HEK293 (cell line): ENCODE results near the gene DOK1.

Experiments
- GLI2 ChIP-seq: fragments of 450-650 bp; formaldehyde crosslinking; IDR thresholded peaks from 2 replicates; pipeline ENCODE4; 2017; ENCODE audit warnings: missing biosample characterization, missing genetic modification characterization, low read depth, borderline replicate concordance
- PBX3 ChIP-seq: sonication (generic); formaldehyde crosslinking; IDR thresholded peaks from 2 replicates; pipeline ENCODE4 v1.8.1; 2022; ENCODE audit warnings: mild to moderate bottlenecking, moderate library complexity, missing genetic modification reagents
- ZBTB26 ChIP-seq: fragments of 450-650 bp; formaldehyde crosslinking; optimal IDR thresholded peaks from 2 replicates; pipeline ENCODE3; 2016; ENCODE audit warnings: missing biosample characterization, mild to moderate bottlenecking, missing genetic modification characterization
- ZNF2 ChIP-seq: fragments of 450-650 bp; formaldehyde crosslinking; IDR thresholded peaks from 2 replicates; pipeline ENCODE4 v1.5.1; 2016; ENCODE audit warnings: missing biosample characterization, missing genetic modification characterization
- ZNF274 ChIP-seq, 2 experiments: fragments of 200-500 bp in 1 of 2; fragments of 450-650 bp in 1 of 2; sonication (Bioruptor generic) in 1 of 2; formaldehyde crosslinking in 1 of 2; IDR thresholded peaks; 2 replicates each; pipeline versions ENCODE4 v1.5.1 to v1.6.1; 2014 to 2016; ENCODE audit warnings: borderline replicate concordance in 1 of 2, inconsistent platforms in 1 of 2, low read length in 1 of 2, missing biosample characterization in 1 of 2, missing genetic modification characterization in 1 of 2

DNA sequence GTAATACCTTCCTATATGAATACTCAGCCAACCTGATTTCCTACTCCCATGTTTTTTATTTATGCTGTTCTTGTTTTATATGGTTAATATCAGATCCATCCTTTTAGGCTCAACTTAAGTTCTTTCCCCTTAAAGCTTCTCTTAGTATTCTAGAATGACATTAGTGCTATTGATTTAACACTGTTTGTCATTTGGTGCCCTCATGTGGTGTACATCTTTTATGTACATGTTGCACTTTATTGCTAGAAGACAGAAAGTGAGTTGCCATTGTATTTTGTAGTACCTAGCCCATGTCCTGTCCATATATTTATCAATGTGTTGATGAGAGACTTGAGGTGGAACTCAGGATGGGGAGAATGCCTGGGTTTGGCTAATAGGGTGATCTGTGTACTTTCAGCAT, 22.3 kb upstream of the DOK1 start:
- TF ChIP-seq ZNF274 (IDR thresholded peaks at IDR 0.05; ENCODE audit: low read length), result no peak
- no peak for TF ChIP-seq ZNF274 (tag by site-specific recombination; IDR thresholded peaks at IDR 0.05; ENCODE audit: borderline replicate concordance)
- no peak for TF ChIP-seq ZBTB26 (tag by site-specific recombination)
- no peak for TF ChIP-seq ZNF2 (tag by site-specific recombination)
- no peak for TF ChIP-seq GLI2
- TF ChIP-seq PBX3, result no peak
